NCI-H1930 (cell line): ENCODE data around the gene PLCB4.
A peak's percentile ranks its signal among the peaks of the same experiment; 100 is the strongest.

ENCODE experiments used
- DNase-seq, 2 experiments: peaks; one replicate each; lab custom pipeline; 2025; lab: John Stamatoyannopoulos, UW

PLCB4 gene

GRCh38 chr20:9402546-9402945, 333.7 kb downstream of the PLCB4 start:
- no peak for DNase-seq

DNA sequence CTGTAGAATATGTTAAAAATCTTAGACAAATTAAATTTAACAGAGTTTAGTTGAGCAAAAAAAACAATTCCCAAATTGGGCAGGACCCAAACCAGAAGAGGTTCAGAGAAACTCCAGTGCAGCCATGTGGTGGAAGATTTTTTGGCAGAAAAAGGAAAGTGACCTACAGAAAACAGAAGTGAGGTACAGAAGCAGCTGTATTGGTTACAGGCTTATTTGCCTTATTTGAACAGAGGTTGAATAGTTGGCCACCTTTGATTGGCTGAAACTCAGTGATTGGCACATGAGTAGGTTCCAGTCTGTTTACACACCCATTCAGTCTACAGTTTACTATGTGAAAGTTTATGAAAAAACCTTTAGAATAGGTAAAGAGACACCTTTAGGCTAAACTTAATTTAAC, 334.6 kb downstream of the PLCB4 start:
- DNase-seq = no peak

DNA sequence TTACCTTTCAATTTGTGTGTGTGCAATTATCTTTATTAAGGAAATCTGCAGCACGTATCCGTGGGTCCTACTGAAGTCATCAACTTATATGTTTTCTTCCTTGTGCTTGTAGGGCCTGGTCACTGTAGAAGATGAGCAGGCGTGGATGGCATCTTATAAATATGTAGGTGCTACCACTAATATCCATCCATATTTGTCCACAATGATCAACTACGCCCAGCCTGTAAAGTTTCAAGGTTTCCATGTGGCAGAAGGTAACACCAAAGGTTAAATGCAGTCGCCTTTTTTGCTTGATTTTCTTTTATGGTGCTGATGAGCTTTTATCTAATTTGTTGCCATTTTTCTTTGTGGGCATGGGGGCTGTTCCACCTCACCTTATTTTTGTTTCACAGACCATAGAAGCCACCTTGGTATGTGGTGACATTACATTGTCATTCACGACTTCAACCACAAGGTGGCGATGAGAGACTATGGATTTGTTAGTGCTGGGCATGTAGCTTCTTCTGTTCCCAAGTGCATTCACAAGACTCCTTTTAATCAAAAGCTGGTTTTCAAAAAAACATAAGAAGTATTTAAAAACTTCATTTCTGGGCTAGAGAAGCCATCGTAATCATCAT, 339.0 kb downstream of the PLCB4 start:
- peak in 1 of 2 experiments; percentile 55 for DNase-seq

DNA sequence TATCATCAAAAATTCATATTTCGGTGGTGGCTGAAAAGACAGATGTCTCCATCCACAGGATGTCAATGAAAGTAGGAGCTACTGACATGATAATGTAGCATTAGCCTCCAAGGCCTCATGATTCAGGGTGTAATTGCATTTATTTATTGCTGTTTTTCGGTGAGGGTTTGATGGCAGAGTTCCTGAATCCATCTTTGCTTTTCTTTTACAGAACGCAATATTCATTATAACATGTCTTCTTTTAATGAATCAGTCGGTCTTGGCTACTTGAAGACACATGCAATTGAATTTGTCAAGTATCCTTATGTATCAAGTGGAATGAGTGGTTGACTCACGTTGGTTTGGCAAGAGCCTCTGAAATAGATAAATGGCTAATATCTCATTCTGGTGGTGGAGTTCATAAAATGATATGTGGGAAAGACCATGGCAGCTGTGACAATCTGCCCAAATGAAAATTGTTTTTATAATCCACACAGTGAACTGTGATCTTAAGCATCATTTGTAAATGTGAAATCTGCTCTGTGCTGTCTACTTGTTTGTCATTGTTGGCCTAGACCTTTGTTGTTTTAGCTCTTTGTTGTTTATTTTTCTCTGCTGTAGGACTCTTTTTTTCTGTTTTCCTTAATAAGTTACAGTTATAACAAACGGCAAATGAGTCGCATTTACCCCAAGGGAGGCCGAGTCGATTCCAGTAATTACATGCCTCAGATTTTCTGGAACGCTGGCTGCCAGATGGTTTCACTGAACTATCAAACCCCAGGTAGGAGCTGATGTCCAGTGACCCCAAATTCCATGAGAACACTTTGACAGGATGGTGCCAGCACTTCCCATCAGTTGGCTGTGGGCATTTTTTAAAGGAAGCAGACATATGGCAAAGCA, 339.8 kb downstream of the PLCB4 start:
- DNase-seq = no peak

DNA sequence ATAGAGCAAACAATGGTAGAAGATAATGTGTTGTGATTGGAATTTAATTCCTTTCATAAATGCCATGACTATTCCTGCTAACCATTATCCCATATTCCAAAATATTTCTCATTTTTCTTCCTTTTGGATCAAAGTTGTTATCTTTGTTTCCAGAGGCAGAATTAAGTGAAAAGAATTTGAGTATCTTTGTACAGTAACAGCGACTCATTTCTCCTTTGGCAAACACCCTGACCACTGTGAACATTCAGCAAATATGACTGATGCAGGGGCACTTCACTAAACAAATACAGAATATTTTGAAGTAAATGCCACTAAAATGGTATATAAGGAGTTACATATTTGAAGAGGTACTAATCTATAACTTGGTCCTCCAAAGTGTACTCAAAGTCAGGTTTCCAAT, 340.5 kb downstream of the PLCB4 start:
- DNase-seq = no peak

- no peak for DNase-seq
These were observed 341.1 kb downstream of the PLCB4 start for GRCh38 chr20:9409981-9410380.

- DNase-seq = no peak
These were observed 342.9 kb downstream of the PLCB4 start for GRCh38 chr20:9411833-9412232.

DNA sequence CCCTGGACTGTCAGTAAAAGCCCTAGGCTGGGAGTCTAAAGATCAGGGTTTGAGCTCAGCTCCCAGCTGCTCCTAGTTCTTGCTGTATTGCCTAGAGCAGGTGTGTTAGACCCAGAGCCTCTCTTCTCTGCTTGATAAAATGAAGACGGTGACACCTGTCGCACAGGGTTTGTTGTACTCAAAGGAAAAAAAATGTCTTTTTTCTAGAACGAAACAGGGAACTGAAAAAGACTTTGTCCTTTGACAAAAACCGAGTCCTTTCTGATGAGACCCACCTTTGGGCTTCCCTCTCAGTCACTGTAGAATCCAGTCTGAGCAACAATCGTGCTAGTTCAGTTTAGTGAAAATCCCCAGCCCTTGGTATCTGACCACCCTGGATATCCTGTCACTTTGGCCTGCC, 343.4 kb downstream of the PLCB4 start:
- no peak for DNase-seq

- no peak for DNase-seq
These were observed 344.1 kb downstream of the PLCB4 start for GRCh38 chr20:9413001-9413400.

DNA sequence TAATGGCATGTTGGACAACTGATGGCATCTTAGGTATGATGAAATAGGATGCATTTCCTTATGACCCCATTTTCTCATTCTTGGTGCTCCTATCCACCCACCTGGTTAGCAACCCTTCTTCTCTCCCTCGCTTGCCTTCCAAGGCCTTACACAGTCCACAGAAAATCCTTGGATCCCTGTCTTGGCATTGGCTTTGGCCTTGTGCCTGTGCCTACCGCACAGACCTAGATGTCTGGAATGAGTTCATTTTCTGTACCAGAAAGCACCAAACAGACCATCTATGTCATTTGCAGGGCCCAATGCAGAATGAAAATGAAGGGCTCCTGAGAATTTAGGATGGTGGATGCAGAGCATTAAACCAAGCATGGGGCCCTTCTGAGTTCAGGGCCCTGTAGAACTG, 346.5 kb downstream of the PLCB4 start:
- DNase-seq = no peak

DNA sequence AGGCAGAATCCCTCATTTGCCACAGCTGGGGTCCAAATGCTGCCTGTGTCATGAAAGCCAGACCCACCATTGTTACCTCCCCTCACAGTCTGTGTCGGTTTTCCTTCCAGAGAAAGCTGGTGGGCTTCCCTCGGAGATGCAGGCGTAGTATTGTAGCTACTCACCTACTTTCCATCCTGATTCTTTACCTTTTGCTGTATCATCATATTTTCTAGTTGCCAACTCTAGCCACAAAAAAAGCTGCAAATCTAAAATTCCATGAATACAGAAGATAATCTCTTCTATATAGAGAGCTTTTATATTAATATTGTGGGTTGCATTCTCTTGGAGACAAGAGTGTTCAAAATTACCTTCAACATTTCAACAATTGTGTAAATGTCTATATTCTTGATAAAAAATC, 347.5 kb downstream of the PLCB4 start:
- no peak for DNase-seq

- DNase-seq = no peak
These were observed 348.8 kb downstream of the PLCB4 start for GRCh38 chr20:9417665-9418064.

DNA sequence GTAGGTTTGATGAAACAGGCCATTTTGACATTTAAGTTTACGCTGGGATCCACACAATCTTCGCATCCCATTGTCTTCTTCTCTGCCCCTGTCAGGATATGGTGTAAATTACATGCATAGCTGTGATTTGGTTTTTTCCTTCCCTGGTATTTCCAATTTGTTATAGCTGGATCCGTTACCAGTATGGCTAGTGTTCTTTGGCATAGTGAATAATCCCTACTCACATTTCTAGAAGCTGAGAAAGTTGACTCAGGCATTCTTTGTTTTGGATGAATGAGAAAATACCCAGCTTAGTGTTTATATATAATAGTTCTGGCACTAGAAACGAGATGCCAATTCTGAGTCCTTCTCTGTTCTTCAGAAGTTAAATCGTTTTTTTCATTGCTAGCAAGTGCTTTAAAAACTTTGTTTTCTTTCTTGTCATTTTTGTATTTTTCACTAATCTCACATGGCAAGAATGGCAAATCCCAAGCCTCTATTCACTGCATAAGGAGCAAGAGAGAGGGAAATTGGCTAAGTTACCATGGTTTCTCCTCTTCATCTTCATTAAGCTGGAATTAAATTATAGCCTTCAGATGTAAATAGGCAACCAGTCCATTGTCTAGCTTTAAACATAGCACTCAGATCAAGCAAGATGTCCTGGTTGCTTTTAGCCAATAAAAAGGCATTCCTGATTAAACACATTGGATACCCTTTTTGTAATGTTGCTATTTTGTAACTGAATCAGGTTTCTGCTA, 353.6 kb downstream of the PLCB4 start:
- DNase-seq = no peak

DNA sequence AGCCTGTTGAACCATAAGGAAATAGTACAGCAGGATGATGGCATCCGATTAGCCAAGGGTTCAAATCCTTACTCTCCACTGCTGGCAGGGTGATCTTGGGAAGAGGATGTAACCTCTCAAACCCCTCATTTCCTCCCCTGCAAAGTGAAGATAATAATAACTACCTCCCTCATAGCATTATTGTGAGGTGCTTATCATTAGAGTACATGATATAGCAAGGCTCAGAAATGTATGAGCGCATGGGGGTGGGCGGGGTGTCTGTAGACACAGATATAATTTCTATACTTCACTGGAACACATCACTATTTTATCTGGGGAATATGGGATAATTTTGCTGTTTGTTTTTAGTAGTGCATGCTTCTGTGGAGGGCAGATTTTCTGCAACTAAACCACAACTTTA, 355.7 kb downstream of the PLCB4 start:
- no peak for DNase-seq

GRCh38 chr20:9427430-9428291, 358.8 kb downstream of the PLCB4 start:
- no peak for DNase-seq

DNA sequence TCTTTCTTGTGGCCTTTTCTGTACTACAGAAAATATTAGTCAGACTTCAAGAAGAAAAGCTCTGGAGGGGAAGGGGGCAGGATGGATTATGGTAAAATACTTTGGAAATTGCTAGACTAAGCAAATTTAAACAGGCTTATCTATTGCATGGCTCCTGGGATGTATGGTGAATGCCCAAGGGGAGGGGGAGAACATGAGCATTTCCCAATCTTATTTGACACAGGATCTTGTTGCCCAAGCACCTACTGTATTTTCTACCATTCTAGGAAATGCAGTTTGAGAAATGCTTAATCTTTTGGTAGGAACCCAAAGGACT, 359.4 kb downstream of the PLCB4 start:
- DNase-seq = no peak

- DNase-seq = no peak
These were observed 370.9 kb downstream of the PLCB4 start for GRCh38 chr20:9439806-9440205.

DNA sequence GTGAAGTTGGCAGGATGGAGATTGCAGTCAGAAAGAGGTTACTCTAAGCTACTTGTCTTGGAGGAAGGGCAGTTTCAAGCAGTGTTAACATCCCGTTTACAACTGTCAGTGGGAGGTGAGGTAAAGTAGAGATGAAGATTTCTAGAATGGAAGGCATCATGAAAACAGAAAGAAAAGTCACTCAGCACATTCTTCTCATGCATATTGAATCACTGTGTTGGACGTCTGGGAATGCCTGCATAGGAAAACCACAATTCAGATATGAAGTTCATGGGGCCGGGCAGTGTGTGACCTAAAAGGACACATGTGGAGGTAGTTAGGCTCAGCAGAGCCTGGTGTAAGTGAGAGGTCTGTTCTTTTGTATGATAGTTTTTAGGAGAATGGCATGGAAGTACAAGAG, 372.0 kb downstream of the PLCB4 start:
- DNase-seq = no peak

DNA sequence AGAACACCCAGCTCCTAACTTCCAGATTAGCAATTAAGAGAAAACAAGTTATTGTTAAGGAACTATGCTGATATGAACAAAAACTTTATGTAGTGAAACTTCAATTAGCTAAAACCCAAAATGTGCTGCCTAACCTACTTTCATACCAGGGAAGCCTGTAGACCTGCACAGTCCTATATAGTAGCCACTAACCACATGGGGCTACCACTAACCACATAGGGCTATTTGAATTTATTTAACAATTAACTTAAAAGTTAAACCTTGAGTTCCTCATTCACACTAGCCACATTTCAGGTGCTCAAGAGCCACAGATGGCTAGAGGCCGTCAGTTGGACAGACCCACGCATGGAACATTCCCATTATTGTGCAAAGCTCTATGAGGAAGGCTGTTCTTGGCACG, 373.1 kb downstream of the PLCB4 start:
- no peak for DNase-seq

GRCh38 chr20:9442858-9443257, 374.0 kb downstream of the PLCB4 start:
- DNase-seq = no peak

- DNase-seq = no peak
These were observed 376.0 kb downstream of the PLCB4 start for GRCh38 chr20:9444921-9445320.

DNA sequence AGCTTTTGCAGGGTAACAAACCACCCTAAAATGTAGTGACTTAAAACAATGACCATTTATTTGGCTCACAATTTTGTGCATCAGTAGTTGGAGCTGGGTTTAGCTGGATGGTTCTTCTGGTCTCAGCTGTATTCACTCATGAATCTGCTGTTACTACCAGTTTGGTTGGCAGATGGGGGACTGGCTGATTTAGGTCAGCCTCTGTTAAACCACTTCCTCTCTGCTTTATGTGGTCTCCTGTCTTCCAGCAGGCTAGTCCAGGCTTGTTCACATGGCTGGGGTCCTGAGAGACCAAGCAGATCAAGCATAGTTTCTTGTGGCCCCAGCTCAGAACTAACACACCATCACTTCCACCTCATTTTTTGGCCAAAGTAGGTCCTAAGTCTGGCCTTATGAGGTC, 378.3 kb downstream of the PLCB4 start:
- DNase-seq = no peak
